Endothelial cell of umbilical vein (primary cell): ENCODE measurements around the gene LDLRAD4. TPM values are rescaled to one million over a fixed set of nuclear protein-coding genes. Genes with fewer than 3 reads are reported as not detected.

Experiments
- BruUV-seq: library from RNA; stranded (reverse); fragments of 400-500 nt; replicated peaks from 2 replicates; lab custom pipeline; 2021; lab: Mats Ljungman, UMichigan
- CTCF ChIA-PET: fragments of 300-600, 350-600 bp; sonication (Branson Sonifier 250); formaldehyde crosslinking; loops from one replicate; lab custom pipeline; 2021; ENCODE audit warnings: antibody characterized with exemption, inconsistent platforms; lab: Charles Lee
- POLR2A ChIA-PET: fragments of 300-600, 350-600 bp; sonication (Branson Sonifier 250); formaldehyde crosslinking; loops from one replicate; lab custom pipeline; 2021; ENCODE audit warnings: antibody characterized with exemption, inconsistent platforms; lab: Charles Lee
- DNase-seq: peaks from one replicate; pipeline ENCODE4 v3.0.0-alpha.2; 2011; ENCODE audit warnings: low read depth, low spot score
- FAIRE-seq: peaks from 2 replicates; lab custom pipeline; 2011; peaks lifted over from hg19 to GRCh38; lab: Jason Lieb, UNC
- H2AFZ ChIP-seq: 2 replicates; pipeline ENCODE4 v1.6.0; 2012; ENCODE audit warnings: low read depth, low read length, control low read depth, inconsistent platforms
- H3K27ac ChIP-seq: 2 replicates; pipeline ENCODE4 v1.5.1; 2011; ENCODE audit warnings: low read depth, mild to moderate bottlenecking, control low read depth, low read length, moderate library complexity; ENCODE audit not compliant: insufficient read depth
- H3K27me3 ChIP-seq, 2 experiments: 2 replicates each; pipeline versions ENCODE4 v1.6.0 to v1.6.1; 2011; ENCODE audit warnings: low read length in 2 of 2, mixed read lengths in 1 of 2; ENCODE audit not compliant: control insufficient read depth in 2 of 2, insufficient read depth in 2 of 2
- H3K36me3 ChIP-seq, 2 experiments: 2 replicates in 1 of 2; 3 replicates in 1 of 2; pipeline ENCODE4 v1.5.1; 2011; ENCODE audit warnings: low read length in 2 of 2, mild to moderate bottlenecking in 1 of 2, moderate library complexity in 1 of 2; ENCODE audit not compliant: control insufficient read depth in 2 of 2, insufficient read depth in 2 of 2; ENCODE audit errors: extremely low read depth in 1 of 2
- H3K4me1 ChIP-seq: 3 replicates; pipeline ENCODE4 v1.5.1; 2011; ENCODE audit warnings: mild to moderate bottlenecking, low read length; ENCODE audit not compliant: control insufficient read depth, insufficient read depth; ENCODE audit errors: extremely low read depth
- H3K4me2 ChIP-seq: 2 replicates; pipeline ENCODE4 v1.6.1; 2011; ENCODE audit warnings: low read length, control low read depth, mixed read lengths; ENCODE audit not compliant: insufficient read depth
- H3K4me3 ChIP-seq, 3 experiments: fragments of 200-600 bp in 1 of 3; sonication (generic), shearing (Covaris generic) in 1 of 3; replicated peaks in 1 of 3; 2 replicates each; pipeline ENCODE4 v1.5.1; 2011 to 2016; ENCODE audit warnings: control low read depth in 3 of 3, low read length in 3 of 3, mild to moderate bottlenecking in 2 of 3, inconsistent platforms in 1 of 3, low read depth in 1 of 3, moderate library complexity in 1 of 3; ENCODE audit not compliant: insufficient read depth in 1 of 3
- H3K79me2 ChIP-seq: 2 replicates; pipeline ENCODE4 v1.6.0; 2012; ENCODE audit warnings: low read length, inconsistent platforms; ENCODE audit not compliant: control insufficient read depth, insufficient read depth
- H3K9ac ChIP-seq: replicated peaks from 2 replicates; pipeline ENCODE3; 2011; ENCODE audit warnings: low read length, control low read depth; ENCODE audit not compliant: insufficient read depth; ENCODE audit errors: extremely low read depth
- H3K9me1 ChIP-seq: replicated peaks from 3 replicates; pipeline ENCODE4 v1.6.0; 2011; ENCODE audit warnings: mild to moderate bottlenecking, low read length; ENCODE audit not compliant: control insufficient read depth, insufficient read depth; ENCODE audit errors: extremely low read depth
- H3K9me3 ChIP-seq: replicated peaks from 2 replicates; pipeline ENCODE4 v1.5.1; 2012; ENCODE audit warnings: low read length, inconsistent platforms; ENCODE audit not compliant: control insufficient read depth, insufficient read depth
- H4K20me1 ChIP-seq: replicated peaks from 2 replicates; pipeline ENCODE3; 2011; ENCODE audit warnings: mild to moderate bottlenecking, low read length; ENCODE audit not compliant: control insufficient read depth, insufficient read depth; ENCODE audit errors: extremely low read depth
- CTCF ChIP-seq, 2 donors: IDR thresholded peaks; 1 replicate in 1 of 2; 2 replicates in 1 of 2; pipeline ENCODE4 v1.5.1; 2011; ENCODE audit warnings: low read length in 2 of 2, mild to moderate bottlenecking in 2 of 2, moderate library complexity in 2 of 2, control low read depth in 1 of 2, inconsistent platforms in 1 of 2, low read depth in 1 of 2; ENCODE audit not compliant: insufficient read depth in 1 of 2; ENCODE audit errors: extremely low read depth in 1 of 2
- FOS ChIP-seq: IDR thresholded peaks from 2 replicates; pipeline ENCODE4 v1.6.1; 2011; ENCODE audit warnings: mild to moderate bottlenecking, low read length, moderate library complexity, borderline replicate concordance; ENCODE audit not compliant: insufficient read depth
- GATA2 ChIP-seq: IDR thresholded peaks from 2 replicates; pipeline ENCODE4 v1.7.0; 2011; ENCODE audit warnings: low read depth, mild to moderate bottlenecking, moderate library complexity, mixed read lengths, low read length; ENCODE audit not compliant: insufficient read length, insufficient read depth
- MAX ChIP-seq: IDR thresholded peaks from 2 replicates; pipeline ENCODE4 v1.6.1; 2011; ENCODE audit not compliant: insufficient read depth, insufficient read length
- MYC ChIP-seq: IDR thresholded peaks from one replicate; pipeline ENCODE4 v1.6.1; 2011; ENCODE audit warnings: mild to moderate bottlenecking, low read depth, low read length
- POLR2A ChIP-seq: IDR thresholded peaks from 2 replicates; pipeline ENCODE4 v1.6.1; 2012; ENCODE audit warnings: low read depth, mild to moderate bottlenecking, control low read depth, low read length
- POLR2AphosphoS5 ChIP-seq: IDR thresholded peaks from 2 replicates; pipeline ENCODE4 v1.6.1; 2012; ENCODE audit warnings: low read depth, mild to moderate bottlenecking, control low read depth, low read length, moderate library complexity; ENCODE audit not compliant: insufficient read depth
- dilution Hi-C: fragments of 300-500 bp; cut with MboI; formaldehyde crosslinking; loops from one replicate; pipeline ENCODE4 v1.15.0; 2019; ENCODE audit warnings: low sequenced_read_pairs; ENCODE audit not compliant: extremely low pct_ligation_motif_present
- intact Hi-C: fragments of 100-400 bp; cut with micrococcal nuclease; formaldehyde crosslinking; loops from one replicate; pipeline ENCODE4 v1.10.0; 2022
- polyA plus RNA-seq, 4 experiments: library from polyadenylated mRNA; depleted of rRNA in 3 of 4; stranded (reverse) in 3 of 4; unstranded in 1 of 4; fragments of >200 nt; gene quantifications; 2 replicates each; pipeline versions ENCODE4 v1.2.1 to v1.2.3, GENCODE V29; 2011 to 2012; ENCODE audit warnings: missing spikeins in 1 of 4
- total RNA-seq: library from RNA; stranded (reverse); gene quantifications from 2 replicates; pipeline ENCODE4 v1.2.3, GENCODE V29; 2021

The LDLRAD4 gene
- total and polyA plus RNA-seq, 2 donors (not counting 3 experiments of a cell fraction or from before 2014, with no cell fraction given), result 5.2 to 6.5 TPM

- TF ChIP-seq MAX (no peak), POLR2AphosphoS5 (no peak)
- BruUV-seq, result no TSS peak
- CTCF ChIA-PET, result interaction anchor here (0.8 kb wide), 1 partner anchor 26 kb away, joined by 3 read pairs; no protein-coding TSS in a partner anchor
These were observed 23.3 kb downstream of the LDLRAD4 start for GRCh38 chr18:13241893-13242175.

GRCh38 chr18:13242797-13243196 lies 24.2 kb downstream of the LDLRAD4 start:
- CTCF ChIA-PET, result interaction anchor here (0.8 kb wide), 1 partner anchor 27 kb away, joined by 3 read pairs; no protein-coding TSS in a partner anchor
- Histone ChIP-seq H2AFZ (no peak overlapping the region), H3K4me1 (no peaks in the 10 kb centered on the region), H3K27me3 (no peaks in the 10 kb centered on the region), H3K27ac (no peak overlapping the region), H4K20me1 (no peaks in the 10 kb centered on the region), H3K9ac (no peak overlapping the region), H3K4me3 (no peak overlapping the region), H3K4me2 (no peak overlapping the region), H3K9me3 (no peaks in the 10 kb centered on the region), H3K36me3 (no peaks in the 10 kb centered on the region), H3K79me2 (no peaks in the 10 kb centered on the region), H3K9me1 (no peaks in the 10 kb centered on the region)
- no peak for FAIRE-seq
- BruUV-seq, result no TSS peak
- dilution Hi-C loops (no loop called here), intact Hi-C loops (no loop called here)
- TF ChIP-seq FOS (no peak), GATA2 (no peak), MAX (no peak), POLR2A (no peak), MYC (no peak), POLR2AphosphoS5 (no peak), CTCF (IDR thresholded peaks at IDR 0.05; ENCODE audit: extremely low read depth in 1 of 2, insufficient read depth in 1 of 2, low read depth in 1 of 2, low read length in 2 of 2) (no peak)
- DNase-seq, result no peak
- POLR2A ChIA-PET, result no interaction called here

More at GRCh38 chr18:13241893-13242175, 23.3 kb downstream of the LDLRAD4 start:
- H3K4me2 ChIP-seq, result no peak overlapping the region
- DNase-seq, result no peak
- POLR2A ChIA-PET, result no interaction called here
- dilution Hi-C loops, result no loop called here
- no peaks in the 10 kb centered on the region for H4K20me1 ChIP-seq
- intact Hi-C loops, result no loop called here
- H3K36me3 ChIP-seq, result no peaks in the 10 kb centered on the region
- FAIRE-seq, result no peak
- H3K9me3 ChIP-seq, result no peaks in the 10 kb centered on the region
- H3K4me3 ChIP-seq, result no peak overlapping the region
- H3K9ac ChIP-seq, result no peak overlapping the region
- H3K9me1 ChIP-seq, result no peaks in the 10 kb centered on the region
- no peaks in the 10 kb centered on the region for H3K4me1 ChIP-seq
- H3K27ac ChIP-seq, result no peak overlapping the region
- no peak overlapping the region for H2AFZ ChIP-seq
- no peaks in the 10 kb centered on the region for H3K79me2 ChIP-seq
- peaks cover 0 to 2% of the 10 kb centered on the region in 2 experiments for H3K27me3 ChIP-seq
